GM18517 (cell line): Measurements from ENCODE around the gene CDK17.
A peak's percentile ranks its signal among the peaks of the same experiment; 100 is the strongest.
"Not testable (repeated sequence)": the region's sequence is repeated elsewhere in the genome, so short reads cannot be mapped to it uniquely, and the experiment has no call there.

ENCODE experiments used
- ATAC-seq: cut with Tn5 transposase; IDR thresholded peaks from one replicate; pipeline ENCODE4 v1.9.1; 2021; ENCODE audit warnings: mild to moderate bottlenecking, moderate library complexity; ENCODE audit not compliant: unreplicated experiment

Gene CDK17

DNA sequence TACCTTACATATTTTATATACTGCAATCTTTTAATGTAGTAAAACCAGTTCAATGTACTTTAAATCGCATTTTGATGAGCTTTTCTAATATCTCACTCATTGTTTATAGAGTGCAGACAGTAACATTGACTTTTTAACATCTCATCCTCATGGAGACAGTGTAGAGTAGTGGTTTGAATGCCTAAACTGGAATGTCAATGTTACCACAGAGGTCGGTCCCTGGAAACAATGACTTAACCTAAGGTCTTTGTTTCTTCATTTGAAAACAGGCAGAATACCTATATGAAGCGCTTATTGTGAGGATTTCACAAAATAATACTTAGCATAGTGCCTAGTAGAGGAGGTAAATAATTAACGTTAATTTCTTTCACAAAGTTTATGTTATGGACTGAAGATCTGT is 5.0 kb downstream of the CDK17 start:
- ATAC-seq = no peak

- ATAC-seq = not testable (repeated sequence)
These were observed 7.0 kb downstream of the CDK17 start for GRCh38 chr12:96393229-96393628.

GRCh38 chr12:96392397-96392796 is 7.8 kb downstream of the CDK17 start:
- no peak for ATAC-seq

- no peak for ATAC-seq
These were observed 12.3 kb downstream of the CDK17 start for GRCh38 chr12:96387981-96388380.

- ATAC-seq = no peak
These were observed 13.4 kb downstream of the CDK17 start for GRCh38 chr12:96386794-96387193.

DNA sequence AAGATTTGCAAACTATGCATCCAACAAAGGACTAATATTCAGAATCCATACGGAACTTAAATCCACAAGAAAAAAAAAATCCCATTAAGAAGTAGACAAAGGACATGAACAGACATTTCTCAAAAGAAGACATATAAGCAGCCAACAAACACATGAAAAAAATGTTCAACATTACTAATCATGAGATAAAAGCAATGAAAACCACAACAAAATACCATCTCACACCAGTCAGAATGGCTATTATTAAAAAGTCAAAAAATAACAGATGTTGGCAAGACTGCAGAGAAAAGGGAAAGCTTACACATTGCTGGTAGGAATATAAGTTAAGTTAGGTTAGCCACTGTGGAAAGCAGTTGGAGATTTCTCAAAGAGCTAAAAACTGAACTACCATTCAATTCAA is 16.2 kb downstream of the CDK17 start:
- no peak for ATAC-seq

GRCh38 chr12:96383371-96383770 is 16.9 kb downstream of the CDK17 start:
- no peak for ATAC-seq

DNA sequence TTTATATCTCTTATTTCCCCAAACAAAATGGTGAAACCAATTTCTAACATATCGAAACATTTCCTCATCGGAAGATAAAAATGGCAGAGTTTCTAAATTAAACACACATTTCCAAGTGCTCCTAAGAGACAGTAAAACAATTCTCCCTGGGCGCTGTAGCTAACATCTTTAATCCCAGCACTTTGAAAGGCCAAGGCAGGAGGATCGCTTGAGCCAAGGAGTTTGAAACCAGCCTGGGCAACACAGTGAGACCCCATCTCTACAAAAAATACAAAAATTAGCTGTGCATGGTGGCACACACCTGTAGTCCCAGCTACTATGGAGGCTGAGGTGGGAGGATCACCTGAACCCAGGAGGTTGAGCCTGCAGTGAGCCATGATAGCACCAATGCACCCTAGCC is 20.5 kb downstream of the CDK17 start:
- not testable (repeated sequence) for ATAC-seq

DNA sequence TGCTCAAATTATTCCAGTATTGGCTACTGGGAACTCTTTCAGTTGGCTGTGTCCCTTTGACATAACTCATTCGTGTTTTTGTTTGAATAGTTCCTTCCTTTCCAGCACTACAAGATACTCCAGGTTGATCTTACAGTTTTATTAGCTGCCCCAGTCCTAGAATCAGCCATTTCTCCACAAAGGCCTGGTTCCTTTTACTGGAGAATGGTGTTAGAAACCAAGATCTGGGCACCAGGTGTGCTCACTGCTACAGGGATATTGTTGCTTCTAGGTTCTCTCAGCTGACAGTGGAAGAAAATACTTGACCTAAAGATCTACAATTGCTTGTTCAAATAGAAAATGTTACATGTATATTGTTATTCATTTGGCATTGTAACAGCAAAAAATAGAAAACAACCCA is 21.9 kb downstream of the CDK17 start:
- no peak for ATAC-seq

DNA sequence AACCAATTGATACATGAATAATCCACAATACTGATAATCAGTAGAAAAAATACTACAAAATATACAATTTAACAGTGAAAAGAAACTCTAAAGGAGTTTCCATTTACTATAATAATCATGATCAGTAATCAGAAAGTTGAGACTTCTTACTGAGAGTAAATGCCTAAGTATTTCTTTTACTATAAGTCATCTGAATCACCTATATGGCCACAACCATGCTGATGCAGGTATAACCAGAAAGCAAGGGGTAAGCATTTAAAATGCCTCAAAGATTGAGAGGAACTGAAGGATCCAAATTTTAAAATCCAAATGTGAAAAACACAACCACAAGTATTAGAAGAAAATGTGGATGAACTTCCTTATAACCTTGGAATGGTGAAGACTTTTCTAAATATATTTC is 23.4 kb downstream of the CDK17 start:
- ATAC-seq = no peak

DNA sequence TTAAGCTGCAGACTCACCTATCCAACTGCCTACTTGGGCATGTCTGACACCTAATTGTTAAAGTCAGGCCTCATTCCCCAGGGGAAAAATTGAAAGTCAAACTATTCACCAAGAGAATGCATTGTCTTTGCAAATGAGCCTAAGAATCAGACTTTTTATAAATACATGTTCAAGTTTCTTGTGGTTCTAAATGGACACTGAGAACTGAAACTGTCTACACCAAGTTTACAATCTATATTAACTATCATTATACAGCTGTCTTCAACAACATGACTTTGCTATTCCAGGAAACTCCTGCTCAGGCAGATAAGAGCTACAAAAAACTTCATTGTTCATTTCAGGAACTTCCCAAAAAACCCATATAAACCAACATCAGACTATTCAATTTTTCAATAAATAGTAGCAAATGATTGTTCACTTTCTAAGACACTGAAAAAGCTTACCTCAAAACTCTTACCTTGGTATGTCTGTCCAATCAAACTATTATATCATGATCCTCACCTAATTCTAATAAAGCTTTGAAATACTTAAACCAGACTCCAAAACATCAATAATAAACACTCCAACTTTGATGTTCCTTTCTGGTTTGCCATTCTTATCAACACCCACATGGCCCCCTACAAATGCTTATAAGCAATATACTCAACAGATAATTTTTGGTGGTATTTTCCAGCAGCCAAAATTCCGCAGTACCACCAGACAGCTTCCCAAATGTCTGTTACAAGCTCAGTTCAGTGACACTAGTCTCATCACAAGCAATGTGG is 24.2 kb downstream of the CDK17 start:
- ATAC-seq = peak; percentile 50

GRCh38 chr12:96375170-96375569 is 25.1 kb downstream of the CDK17 start:
- no peak for ATAC-seq

DNA sequence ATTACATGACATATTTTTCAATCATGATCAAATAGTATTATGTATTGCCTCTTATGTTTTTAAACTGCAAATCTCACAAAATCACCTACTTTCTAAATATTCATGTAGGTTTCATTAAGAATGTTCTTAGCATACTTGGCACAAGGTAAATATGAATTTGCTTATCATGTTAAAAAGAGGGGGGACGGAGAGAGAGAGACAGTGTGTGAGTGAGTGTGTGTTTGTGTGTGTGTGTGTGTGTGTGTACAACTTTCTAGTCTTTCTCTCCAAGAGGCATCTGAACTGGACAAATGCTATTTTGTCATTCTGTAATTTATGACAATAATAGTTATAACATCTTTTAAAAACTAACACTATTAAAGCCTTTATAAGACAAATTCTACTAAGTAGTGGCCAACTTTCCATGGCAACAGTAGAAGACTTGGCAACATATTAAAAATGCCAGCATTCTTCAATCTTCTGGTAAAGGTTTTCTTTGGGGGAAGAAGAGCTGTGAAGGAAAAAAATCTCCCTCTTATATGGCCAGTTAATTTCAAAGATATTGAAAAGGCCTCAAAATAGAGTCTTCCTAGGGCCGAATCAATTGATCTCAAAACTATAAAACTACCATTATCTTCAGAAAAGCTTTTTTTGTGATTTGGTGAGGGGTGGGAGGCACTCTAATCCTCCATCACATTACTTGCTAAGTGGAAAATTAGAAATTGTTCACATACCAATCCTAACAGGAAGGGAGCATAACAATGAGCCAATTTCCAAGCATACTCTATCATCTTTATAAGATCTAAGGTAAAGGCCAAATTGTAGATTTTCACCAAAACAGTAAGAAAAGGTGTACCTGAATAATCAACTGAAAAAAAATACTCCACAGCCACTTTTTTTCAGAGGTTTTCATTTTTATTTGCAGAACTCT is 28.2 kb downstream of the CDK17 start:
- no peak for ATAC-seq

DNA sequence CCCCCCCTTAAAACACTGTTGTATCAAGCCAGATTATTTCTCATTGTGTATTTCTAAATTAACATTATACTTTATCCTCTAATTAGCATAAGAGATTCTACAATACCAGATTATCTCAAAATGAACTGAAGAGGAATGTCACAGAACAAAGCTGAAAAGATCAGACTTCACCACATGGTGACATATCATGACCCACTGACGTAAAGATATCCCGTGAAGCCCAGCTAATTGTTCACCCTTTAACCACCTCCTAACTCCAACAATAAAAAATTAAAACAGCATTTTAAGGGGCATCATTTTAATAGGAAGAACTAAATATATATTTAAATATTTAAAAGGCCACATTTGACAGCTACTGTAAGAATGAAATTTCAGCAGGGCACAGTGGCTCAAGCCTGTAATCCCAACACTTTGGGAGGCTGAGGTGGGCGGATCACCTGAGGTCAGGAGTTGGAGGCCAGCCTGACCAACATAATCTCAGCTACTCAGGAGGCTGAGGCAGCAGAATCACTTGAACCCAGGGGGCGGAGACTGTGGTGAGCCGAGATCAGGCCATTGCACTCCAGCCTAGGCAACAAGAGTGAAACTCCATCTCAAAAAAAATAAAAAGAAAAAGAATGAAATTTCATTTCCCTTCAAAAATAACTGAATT is 29.0 kb downstream of the CDK17 start:
- no peak for ATAC-seq

GRCh38 chr12:96368687-96369086 is 31.6 kb downstream of the CDK17 start:
- no peak for ATAC-seq

- ATAC-seq = no peak
These were observed 32.0 kb downstream of the CDK17 start for GRCh38 chr12:96368233-96368632.

DNA sequence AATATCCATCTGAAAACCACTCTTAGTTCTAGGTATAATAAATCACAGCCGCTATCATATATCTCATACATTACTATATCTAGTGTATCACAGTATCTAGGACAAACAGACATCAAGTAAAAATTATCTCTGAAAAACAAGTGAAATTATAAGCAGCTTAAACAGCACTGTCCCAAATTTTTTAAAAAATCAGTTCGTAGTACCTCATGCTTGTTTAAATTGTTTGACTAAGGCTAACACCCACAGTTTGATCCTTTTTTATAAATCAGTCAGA is 33.9 kb downstream of the CDK17 start:
- no peak for ATAC-seq

- ATAC-seq = no peak
These were observed 34.4 kb downstream of the CDK17 start for GRCh38 chr12:96365604-96366380.

GRCh38 chr12:96364092-96364700 is 36.0 kb downstream of the CDK17 start:
- no peak for ATAC-seq

GRCh38 chr12:96361074-96361473 is 39.2 kb downstream of the CDK17 start:
- ATAC-seq = no peak

DNA sequence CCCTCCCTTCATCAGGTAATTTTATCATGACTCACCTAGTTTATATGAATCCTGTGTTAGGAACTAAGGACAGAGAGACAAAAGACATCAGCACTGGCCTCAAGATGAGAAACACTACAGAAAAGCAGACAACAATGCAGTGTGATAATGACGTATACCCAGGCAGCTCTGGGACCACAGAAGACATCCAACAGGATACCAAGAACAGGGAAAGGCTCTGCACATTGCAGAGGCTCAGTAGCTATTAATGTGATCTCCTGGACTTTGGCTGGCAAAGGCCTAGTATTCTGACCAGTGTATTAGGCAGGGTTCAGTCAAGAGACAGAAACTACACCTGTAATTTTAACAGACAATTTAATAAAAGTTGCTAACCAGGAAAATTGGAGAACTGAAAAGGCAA is 39.7 kb downstream of the CDK17 start:
- no peak for ATAC-seq
